ENCODE results near the gene HECTD4. TPM values are rescaled to one million over a fixed set of nuclear protein-coding genes. Genes with fewer than 3 reads are reported as not detected.
"Not testable (repeated sequence)": the region's sequence is repeated elsewhere in the genome, so short reads cannot be mapped to it uniquely, and the experiment has no call there.

HECTD4 gene
- total RNA-seq, 1 donor from 2014 or later, result 47.3 TPM

DNA sequence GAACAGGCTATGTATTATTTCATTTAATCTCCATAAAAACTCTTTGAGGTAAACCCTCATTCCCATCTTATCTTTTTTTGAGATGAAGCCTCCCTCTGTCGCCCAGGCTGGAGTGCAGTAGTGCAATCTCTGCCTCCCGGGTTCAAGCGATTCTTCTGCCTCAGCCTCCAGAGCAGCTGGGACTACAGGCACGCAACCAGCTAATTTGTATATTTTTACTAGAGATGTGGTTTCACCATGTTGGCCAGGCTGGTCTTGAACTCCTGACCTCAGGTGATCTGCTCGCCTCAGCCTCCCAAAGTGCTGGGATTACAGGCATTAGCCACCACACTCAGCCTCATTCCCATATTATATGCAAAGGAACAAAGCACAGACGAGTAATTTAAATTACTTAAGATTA lies 25.5 kb upstream of the HECTD4 start:
- not testable (repeated sequence) for DNase-seq (ENCODE audit: low read depth)

DNA sequence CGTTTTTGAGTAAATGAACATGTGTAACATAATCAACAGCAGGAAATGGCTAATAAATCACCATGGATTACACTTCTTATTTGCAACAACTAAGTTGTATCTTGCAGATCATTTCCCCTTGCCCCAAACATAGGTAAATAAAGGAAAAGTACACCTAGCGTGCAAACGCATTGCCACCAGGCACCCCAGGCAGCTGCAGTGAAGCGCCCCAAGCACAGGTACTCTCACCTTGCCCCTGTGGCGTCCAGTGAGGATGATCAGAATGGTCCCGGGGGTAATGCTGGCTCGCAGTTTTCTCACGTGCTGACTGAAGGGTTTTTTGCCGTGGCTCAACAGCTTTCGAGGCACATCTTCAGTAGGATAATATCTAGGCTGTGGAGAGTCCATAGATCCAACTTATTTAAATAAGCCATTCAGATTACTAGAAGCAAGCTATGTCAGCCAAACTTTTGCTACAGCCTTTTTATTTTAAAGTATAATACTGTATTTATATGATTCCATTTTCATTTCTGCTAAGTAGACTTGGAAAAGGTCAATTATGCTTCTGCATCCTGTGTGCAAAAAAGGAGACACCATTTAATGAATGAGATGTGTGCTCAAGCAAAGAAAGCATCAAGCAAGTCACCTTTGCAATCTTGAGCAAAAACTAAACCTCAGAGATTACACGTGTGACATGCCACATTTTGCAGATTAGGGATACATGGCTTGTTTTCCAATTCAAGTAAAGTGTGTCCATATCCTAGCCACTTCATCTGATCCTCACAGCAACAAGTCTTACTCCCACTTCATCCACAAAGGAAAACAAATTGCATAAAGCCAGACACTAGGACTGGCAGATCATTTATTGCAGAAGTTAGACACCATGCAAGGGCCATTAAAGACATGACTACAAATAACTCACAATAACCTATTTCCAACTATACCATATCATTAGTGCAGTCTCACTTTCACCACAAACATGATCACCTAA lies 24.6 kb upstream of the HECTD4 start:
- no peak for DNase-seq (ENCODE audit: low read depth)

DNA sequence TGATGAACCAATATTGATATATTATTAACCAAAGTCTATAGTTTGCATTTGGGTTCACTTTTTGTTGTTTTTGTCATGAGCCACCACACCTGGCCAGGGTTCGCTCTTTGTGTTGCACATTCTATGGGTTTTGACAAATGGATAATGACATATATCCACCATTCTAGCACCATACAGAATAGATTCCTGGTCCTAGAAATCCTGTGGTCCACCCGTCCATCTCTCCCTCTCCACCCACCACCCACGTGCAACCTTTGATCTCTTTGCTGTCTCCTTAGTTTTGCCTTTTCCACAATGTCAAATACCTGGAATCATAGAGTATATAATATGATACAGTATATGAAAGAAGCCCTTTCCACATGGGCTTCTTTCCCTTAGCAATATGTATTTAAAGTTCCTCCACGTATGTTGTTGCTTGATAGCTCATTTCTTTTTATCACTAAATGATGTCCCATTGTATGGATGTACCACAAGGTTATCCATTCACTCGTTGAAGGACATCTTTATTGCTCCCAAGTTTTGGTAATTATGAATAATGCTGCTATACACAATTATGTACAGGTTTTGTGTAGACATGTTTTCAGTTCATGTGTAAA lies 19.8 kb upstream of the HECTD4 start:
- DNase-seq (ENCODE audit: low read depth), result no peak

DNA sequence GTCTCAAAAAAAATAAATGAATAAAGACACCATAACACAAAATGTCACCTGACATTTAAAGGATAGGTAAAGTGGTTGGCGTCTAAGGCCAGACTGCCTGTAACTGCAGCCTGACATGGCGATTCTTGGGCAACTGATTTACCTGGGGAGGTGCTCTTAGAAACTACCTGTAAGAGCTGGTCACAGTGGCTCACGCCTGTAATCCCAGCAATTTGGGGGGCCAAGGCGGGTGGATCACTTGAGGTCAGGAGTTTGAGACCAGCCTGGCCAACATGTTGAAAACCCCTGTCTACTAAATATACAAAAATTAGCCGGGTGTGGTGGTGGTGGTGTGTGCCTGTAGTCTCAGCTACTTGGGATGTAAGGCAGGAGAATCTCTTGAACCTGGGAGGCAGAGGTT lies 18.8 kb upstream of the HECTD4 start:
- no peak for DNase-seq (ENCODE audit: low read depth)

DNA sequence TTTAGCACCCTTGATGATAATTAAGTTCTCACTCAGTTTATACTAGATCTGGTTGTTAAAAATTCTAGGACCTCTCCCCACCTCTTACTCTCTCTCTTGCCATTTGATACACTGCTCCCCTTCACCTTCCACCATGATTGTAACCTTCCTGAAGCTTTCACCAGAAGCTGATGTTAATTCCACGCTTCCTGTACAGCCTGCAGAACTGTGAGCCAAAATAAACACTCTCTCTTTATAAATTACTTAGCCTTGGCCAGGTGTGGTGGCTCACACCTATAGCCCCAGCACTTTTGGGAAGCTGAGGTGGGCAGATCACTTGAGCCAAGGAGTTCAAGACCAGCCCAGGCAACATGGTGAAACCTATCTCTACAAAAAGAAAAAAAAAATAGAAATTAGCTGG lies 11.1 kb upstream of the HECTD4 start:
- no peak for DNase-seq (ENCODE audit: low read depth)

DNA sequence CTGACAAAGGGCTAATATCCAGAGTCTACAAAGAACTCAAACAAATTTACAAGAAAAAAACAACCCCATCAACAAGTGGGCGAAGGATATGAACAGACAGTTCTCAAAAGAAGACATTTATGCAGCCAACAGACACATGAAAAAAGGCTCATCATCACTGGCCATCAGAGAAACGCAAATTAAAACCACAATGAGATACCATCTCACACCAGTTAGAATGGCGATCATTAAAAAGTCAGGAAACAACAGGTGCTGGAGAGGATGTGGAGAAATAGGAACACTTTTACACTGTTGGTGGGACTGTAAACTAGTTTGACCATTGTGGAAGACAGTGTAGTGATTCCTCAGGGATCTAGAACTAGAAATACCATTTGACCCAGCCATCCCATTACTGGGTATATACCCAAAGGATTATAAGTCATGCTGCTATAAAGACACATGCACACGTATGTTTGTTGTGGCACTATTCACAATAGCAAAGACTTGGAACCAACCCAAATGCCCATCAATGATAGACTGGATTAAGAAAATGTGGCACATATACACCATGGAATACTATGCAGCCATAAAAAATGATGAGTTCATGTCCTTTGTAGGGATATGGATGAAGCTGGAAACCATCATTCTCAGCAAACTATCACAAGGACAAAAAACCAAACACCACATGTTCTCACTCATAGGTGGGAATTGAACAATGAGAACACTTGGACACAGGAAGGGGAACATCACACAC lies 7.9 kb upstream of the HECTD4 start:
- DNase-seq (ENCODE audit: low read depth), result not testable (repeated sequence)

DNA sequence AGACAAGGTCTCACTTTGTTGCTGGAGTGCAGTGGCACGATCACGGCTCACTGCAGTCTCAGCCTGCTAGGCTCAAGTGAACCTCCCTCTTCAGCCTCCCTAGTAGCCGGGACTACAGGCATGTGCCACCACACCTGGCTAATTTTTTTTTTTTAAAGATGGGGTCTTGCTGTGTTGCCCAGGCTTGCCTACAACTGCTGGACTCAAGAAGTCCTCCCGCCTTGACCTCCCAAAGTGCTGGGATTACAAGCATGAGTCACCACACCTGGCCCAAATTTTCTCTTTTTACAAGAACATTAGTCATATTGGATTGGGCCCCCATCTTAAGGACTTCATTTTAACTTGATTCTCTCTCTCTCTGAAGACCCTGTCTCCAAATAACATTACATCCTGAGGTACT lies 7.0 kb upstream of the HECTD4 start:
- no peak for DNase-seq (ENCODE audit: low read depth)

DNA sequence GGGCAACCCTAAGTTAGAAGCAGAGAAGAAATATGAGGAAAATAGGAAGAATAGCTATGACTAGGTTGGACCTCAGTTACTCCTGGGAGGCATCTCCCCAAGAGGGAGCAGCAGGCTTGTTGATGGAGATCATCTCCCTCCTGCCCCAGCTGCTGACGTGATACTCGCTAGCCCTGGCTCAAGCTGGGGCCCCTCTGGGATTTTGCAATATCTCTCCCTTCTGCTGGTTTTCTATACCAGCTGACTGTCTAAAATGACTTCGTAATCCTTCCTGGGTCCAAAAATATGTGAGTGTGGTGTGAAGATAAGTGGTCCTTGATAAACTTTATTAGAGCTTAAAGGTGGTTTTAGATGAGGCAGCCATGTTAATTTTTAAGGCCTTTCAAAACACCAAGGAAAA lies 4.5 kb upstream of the HECTD4 start:
- DNase-seq (ENCODE audit: low read depth), result no peak

DNA sequence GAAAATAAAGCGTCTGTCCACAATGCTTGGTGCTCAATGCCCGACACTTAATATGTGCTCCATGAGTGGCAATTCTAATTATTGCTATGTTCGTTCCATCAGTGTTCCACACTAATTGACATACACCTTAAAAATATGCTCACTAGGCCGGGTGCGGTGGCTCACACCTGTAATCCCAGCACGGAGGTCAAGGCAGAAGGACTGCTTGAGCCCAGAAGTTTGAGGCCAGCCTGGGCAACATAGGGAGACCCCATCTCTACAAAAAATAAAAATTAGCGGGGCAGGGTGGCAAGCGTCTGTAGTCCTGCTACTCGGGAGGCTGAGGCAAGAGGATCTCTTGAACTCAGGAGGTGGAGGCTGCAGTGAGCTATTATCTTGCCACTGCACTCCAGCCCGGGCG lies 635 bp upstream of the HECTD4 start:
- no peak for DNase-seq (ENCODE audit: low read depth)

DNA sequence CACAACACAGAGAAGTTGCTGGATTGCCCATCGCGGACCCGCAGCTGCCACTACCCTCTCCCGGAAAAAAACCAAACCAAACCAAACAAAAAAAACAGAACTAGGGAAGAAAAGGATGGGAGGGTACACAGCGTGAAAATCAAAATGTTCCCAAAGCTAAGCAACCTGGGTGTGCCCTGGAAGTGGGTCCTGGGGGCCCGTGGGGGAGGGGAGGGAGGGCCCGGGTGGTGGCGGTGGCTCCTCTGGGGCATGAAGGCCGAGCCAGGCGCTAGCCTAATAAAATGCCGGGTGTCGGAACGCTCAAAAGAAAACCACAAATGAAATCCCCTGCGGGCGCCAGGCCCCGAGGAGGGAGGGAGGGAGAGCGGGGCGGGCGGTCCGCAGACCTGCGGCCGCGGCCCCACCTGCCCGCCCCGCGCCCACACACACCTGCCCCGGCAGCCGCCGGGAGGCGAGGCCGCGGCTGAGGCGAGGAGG lies 787 bp downstream of the HECTD4 start:
- DNase-seq (ENCODE audit: low read depth), result no peak

DNA sequence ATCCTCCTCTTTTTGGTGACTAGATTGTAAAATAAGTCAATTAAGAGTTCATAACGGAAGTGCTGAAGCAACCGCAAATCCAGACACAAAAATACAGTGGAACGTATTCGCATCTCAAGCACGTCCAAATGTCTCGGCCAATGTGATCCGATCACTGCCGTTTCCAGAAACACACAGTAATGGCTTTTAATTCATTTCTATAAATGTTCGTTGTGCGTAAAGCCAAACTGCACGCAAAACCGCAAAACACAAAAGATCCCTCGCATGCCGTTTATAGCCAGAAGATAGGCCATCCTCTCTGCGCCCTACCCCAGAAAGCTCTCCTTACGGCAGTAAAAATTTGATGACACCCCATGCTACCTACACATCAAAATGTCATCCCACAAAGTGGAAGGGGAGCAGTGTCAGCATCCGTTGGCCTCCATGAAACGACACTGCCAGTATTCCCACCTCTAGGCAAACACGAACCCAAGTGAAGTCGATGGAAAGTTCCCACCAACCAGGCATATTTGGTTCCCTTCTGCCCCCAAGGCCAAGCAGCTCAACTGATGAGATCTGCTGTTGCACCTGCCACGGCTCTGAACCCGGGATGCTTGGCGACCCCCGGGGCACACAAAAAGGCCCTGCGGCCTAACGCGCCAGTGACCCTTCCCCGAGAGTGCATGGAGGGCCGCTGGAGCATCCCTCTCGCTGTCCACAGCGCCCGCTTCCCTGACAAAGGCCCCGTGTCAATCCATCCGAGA lies 1.4 kb downstream of the HECTD4 start:
- DNase-seq (ENCODE audit: low read depth), result no peak

DNA sequence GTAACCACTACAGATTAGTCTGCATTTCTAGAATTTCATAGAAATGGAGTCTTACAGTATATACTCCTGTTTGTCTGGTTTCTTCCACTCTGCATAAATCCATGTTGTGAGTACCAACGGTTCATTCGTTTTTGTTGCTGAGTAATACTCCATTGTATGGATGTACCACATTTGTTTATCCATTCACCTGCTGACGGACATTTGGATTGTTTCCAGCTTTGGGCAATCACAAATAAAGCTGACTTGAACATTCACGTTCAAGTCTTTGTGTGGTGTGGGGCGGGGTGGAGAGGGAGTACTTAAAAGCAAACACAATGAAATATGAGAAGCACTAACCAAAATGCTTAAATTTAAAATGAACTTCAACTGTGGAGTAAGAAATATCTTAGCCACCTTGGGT lies 7.1 kb downstream of the HECTD4 start:
- no peak for DNase-seq (ENCODE audit: low read depth)

DNA sequence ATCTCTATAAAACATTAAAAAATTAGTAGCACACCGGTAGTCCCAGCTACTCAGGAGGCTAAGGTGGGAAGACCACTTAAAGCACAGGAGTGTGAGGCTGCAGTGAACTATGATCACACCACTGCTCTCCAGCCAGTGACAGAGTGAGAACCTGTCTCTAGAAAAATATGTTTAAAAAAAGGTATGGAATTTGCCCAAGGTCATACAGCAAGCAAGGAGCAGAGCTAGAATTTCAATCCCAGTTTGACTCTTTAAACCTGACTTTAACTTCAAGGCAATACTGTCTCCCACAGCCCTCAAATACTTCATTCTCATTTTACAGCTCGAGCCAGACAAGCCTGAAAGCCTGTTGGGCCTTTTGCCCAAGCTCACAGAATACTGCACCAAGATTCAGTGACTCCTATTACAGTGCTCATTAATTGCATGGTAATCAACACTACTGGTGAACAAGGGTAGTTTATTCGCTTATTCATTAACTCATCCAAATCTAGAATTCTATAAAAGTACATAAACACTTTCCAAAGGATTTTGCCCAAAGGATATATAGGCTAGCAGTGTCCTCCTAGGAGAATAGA lies 8.0 kb downstream of the HECTD4 start:
- DNase-seq (ENCODE audit: low read depth), result no peak

DNA sequence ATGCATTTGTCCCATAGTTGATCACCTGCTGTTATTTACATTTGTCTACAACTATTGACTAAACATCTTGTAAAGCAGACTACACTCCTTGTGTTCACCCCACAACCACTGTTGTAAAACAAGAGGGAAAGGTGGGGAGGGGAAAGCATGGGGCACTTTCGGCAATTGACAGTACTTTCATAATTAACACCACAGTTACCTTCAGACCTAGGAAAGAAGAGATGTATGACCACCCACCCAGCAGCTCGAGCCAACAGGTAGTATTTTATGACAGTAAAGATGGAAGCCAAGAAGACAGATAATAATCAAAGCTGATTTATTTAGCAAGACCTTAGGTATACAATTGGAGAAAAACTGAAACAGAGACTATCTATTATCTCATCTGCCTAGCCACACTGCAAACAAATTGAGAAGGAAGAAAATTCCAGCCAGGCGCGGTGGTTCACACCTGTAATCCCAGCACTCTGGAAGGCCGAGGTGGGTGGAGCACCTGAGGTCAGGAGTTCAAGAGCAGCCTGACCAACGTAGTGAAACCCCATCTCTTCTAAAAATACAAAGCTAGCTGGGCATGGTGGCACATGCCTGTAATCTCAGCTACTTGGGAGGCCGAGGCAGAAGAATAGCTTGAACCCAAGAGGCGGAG lies 11.2 kb downstream of the HECTD4 start:
- no peak for DNase-seq (ENCODE audit: low read depth)

DNA sequence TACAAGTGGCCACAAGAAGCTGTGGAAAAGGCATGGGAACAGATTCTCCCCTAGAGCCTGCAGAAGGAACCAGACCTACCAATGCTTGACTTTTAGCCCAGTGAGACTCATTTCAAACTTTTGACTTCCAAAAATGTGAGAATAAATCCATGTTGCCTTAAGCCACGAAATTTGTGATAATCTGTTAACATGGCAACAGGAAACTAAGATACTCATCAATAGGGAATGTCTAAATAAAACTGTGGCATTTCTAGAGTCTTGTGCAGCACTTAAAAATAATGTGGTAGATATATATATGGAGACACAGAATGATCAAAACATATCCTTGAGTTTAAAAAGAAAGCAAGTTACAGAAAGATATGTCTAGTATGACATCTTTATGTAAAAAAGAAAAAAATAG lies 12.0 kb downstream of the HECTD4 start:
- no peak for DNase-seq (ENCODE audit: low read depth)

DNA sequence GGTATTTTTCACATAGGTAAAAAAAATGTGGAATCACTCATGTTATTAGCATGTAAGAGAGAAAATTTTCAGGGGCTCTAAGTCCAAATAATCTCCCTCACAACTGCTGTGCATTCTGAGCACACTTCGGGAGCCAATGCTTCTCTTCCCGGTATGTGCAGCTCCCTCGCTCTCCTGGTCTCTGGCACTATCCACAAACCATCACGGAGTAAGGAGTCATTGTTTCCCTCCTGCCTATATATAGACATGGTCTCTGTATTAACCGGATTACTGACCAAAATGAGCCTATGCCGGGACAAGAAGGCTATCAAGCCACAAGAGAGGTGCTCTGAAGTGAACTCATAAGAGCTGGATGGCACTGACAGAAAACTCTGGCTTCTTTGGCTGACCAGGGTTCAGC lies 13.4 kb downstream of the HECTD4 start:
- no peak for DNase-seq (ENCODE audit: low read depth)

DNA sequence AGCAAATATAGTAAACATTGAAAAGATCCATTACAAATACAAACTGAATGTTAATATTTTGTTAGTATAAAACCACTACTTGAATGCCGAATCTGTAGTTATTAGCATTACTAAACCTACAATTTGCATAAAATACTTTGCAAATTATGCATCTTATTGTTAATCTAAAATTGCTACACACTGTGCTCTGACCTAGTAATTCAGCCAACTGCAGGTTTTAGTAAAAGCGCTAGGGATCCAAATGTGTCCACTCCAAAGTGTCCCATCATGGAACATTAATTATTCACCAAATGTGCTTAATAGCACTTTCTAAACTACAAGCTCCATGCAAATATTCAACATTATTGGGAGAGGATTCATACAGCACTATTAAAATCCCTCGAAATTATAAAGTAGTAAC lies 14.3 kb downstream of the HECTD4 start:
- DNase-seq (ENCODE audit: low read depth), result no peak

DNA sequence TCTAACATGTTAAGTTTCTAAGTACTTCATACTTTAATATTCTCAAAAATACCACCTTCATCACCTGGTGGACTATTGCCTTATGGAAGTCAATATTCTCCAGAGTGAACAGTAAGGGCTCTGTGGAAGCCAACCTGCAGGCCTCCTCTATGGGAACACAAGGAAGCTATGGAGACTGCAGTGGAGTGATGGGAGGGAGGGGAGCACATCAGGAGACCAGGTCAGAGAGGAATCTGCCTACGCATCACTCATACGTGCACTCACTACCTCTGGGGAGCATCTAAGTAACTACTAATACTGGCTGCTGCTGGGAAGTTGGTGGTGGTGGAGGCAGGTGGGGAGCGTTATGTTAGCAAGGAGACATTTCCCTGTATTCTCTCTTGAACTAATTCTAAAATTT lies 19.9 kb downstream of the HECTD4 start:
- no peak for DNase-seq (ENCODE audit: low read depth)

DNA sequence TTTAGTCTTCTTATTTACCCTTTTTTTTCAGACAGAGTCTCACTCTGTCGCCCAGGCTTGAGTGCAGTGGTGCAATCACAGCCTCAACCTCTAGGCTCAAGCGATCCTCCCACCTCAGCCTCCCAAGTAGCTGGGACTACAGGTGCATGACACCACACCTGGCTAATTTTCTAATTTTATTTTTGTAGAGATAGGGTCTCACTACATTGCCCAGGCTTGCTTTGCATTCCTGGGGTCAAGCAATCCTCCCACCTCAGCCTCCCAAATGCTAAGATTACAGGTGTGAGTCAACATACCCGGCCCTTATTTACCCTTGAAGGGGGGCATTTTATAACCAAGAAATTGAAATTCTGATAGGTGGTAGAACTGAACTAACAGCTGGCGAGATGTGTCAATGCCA lies 21.0 kb downstream of the HECTD4 start:
- DNase-seq (ENCODE audit: low read depth), result no peak

DNA sequence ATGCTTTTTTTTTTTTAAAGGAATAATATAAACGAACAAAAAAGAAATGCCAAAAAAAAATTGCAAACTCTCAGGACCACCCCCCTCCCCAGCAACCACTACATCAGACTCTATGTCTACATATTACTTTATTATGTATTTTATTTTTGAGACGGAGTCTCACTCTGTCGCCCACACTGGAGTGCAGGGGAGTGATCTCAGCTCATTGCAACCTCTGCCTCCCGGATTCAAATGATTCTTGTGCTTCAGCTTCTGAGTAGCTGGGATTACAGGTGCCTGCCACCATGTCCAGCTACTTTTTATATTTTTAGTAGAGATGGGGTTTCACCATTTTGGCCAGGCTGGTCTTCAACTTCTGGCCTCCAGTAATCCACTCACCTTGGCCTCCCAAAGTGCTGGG lies 22.9 kb downstream of the HECTD4 start:
- DNase-seq (ENCODE audit: low read depth), result no peak

DNA sequence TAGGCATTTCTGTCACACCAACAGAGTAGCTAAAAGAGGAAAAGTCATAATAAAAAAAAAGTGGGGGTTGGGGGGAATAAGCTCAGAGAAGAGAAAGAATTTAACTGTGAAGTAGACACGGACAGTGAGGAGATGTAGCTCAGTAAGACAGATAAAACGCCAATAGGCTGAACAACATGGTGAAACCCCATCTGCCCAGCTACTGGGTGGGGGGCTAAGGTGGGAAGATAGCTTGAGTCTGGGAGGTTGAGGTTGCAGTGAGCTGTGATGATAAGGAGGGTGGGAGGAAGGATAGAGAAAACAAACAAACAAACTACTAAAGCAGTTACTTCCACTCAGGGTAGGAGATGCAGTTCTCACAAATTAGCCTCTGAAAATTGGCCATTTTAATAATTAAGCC lies 25.0 kb downstream of the HECTD4 start:
- no peak for DNase-seq (ENCODE audit: low read depth)

Data from renal cortical epithelial cell (primary cell).